Lower lobe of right lung (tissue), 2 donors: ENCODE results near the gene PRPS1L1. TPM values are rescaled to one million over a fixed set of nuclear protein-coding genes. Genes with fewer than 3 reads are reported as not detected.

Experiments used
- ATAC-seq, 2 donors: fragments of 200-7000 bp; cut with Tn5 transposase; one replicate each; pipeline ENCODE4 v1.9.1; 2020 to 2022; ENCODE audit warnings: mild to moderate bottlenecking in 2 of 2, moderate library complexity in 2 of 2
- DNase-seq: peaks from one replicate; pipeline ENCODE4 v3.0.0-alpha.2; 2020
- H3K27ac ChIP-seq: fragments of 200-600 bp; one replicate; pipeline ENCODE4 v1.8.0; 2022
- H3K27me3 ChIP-seq: fragments of 200-600 bp; one replicate; pipeline ENCODE4 v1.8.0; 2022; ENCODE audit warnings: low read depth
- H3K36me3 ChIP-seq: fragments of 200-600 bp; one replicate; pipeline ENCODE4 v1.8.0; 2022; ENCODE audit warnings: mild to moderate bottlenecking
- H3K4me1 ChIP-seq: fragments of 200-600 bp; one replicate; pipeline ENCODE4 v1.8.0; 2022
- H3K4me3 ChIP-seq: fragments of 200-600 bp; one replicate; pipeline ENCODE4 v1.8.0; 2022; ENCODE audit warnings: mild to moderate bottlenecking
- H3K9me3 ChIP-seq: fragments of 200-600 bp; one replicate; pipeline ENCODE4 v1.8.0; 2022
- CTCF ChIP-seq: fragments of 200-600 bp; IDR thresholded peaks from one replicate; pipeline ENCODE4 v1.8.0; 2022; ENCODE audit warnings: antibody characterized with exemption, mild to moderate bottlenecking
- intact Hi-C: fragments of 100-400 bp; cut with DNase I; formaldehyde crosslinking; loops from one replicate; pipeline ENCODE4 v1.11.0; 2022
- total RNA-seq: library from RNA; stranded (reverse); fragmentation: NEBNext Ultra II Directional; extraction: Animal tissue kit (Norgen Biotek cat#: 25700); gene quantifications from one replicate; pipeline ENCODE4 v1.2.1, GENCODE V29; 2021
- donor health status: DM: no; HTN: yes; CAD: no; lungs with severe emphysema.

Gene PRPS1L1
- total RNA-seq, 1 donor from 2014 or later: not detected

- no peak overlapping the region for H3K4me3 ChIP-seq
- no peaks in the 10 kb centered on the region for H3K27me3 ChIP-seq
- DNase-seq (no peak), ATAC-seq (no peak)
- intact Hi-C loops: no loop called here
- no peak overlapping the region for H3K27ac ChIP-seq
- H3K9me3 ChIP-seq: no peaks in the 10 kb centered on the region
- H3K4me1 ChIP-seq: no peaks in the 10 kb centered on the region
- no peaks in the 10 kb centered on the region for H3K36me3 ChIP-seq
- TF ChIP-seq CTCF: no peak
Measured at GRCh38 chr7:17983221-17984062, 44.2 kb downstream of the PRPS1L1 start.

- DNase-seq (no peak), ATAC-seq (no peak)
- Histone ChIP-seq H3K27ac (no peak overlapping the region), H3K4me3 (no peak overlapping the region), H3K9me3 (no peaks in the 10 kb centered on the region), H3K27me3 (no peaks in the 10 kb centered on the region), H3K36me3 (no peaks in the 10 kb centered on the region), H3K4me1 (no peaks in the 10 kb centered on the region)
- TF ChIP-seq CTCF: no peak
- intact Hi-C loops: no loop called here
Measured at GRCh38 chr7:17976952-17977351, 50.7 kb downstream of the PRPS1L1 start.

Other genes with a start within 250 kb of the PRPS1L1 start
- 62.7 TPM for gene SNX13, start 87.4 kb downstream of the PRPS1L1 start, total RNA-seq